Measurements from ENCODE around the gene ENOX2.
"Not testable (repeated sequence)": the region's sequence is repeated elsewhere in the genome, so short reads cannot be mapped to it uniquely, and the experiment has no call there.

DNA sequence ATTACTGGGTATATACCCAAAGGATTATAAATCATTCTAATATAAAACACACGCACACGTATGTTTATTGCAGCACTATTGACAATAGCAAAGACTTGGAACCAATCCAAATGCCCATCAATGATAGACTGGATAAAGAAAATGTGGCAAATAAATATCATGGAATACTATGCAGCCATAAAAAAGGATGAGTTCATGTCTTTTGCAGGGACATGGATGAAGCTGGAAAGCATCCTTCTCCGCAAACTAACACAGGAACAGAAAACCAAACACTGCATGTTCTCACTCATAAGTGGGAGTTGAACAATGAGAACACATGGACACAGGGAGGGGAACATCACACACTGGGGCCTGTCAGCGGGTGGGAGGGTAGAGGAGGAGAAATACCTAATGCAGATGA lies 83.6 kb downstream of the ENOX2 start:
- TF ChIP-seq, protein P1, sequence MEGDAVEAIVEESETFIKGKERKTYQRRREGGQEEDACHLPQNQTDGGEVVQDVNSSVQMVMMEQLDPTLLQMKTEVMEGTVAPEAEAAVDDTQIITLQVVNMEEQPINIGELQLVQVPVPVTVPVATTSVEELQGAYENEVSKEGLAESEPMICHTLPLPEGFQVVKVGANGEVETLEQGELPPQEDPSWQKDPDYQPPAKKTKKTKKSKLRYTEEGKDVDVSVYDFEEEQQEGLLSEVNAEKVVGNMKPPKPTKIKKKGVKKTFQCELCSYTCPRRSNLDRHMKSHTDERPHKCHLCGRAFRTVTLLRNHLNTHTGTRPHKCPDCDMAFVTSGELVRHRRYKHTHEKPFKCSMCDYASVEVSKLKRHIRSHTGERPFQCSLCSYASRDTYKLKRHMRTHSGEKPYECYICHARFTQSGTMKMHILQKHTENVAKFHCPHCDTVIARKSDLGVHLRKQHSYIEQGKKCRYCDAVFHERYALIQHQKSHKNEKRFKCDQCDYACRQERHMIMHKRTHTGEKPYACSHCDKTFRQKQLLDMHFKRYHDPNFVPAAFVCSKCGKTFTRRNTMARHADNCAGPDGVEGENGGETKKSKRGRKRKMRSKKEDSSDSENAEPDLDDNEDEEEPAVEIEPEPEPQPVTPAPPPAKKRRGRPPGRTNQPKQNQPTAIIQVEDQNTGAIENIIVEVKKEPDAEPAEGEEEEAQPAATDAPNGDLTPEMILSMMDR (IDR thresholded peaks at IDR 0.05; ENCODE audit: poor library complexity): not testable (repeated sequence)
- TF ChIP-seq EZH2 (IDR thresholded peaks at IDR 0.05; ENCODE audit: borderline replicate concordance); EZH2phosphoT487 (IDR thresholded peaks at IDR 0.05; ENCODE audit: low read depth, severe bottlenecking, unreplicated experiment): not testable (repeated sequence)

Measured in hepatocyte (in vitro differentiated cells).